A673 (cell line): ENCODE measurements around the gene SPEM3. TPM values are rescaled to one million over a fixed set of nuclear protein-coding genes. Genes with fewer than 3 reads are reported as not detected.

ENCODE experiments used
- BruUV-seq: library from RNA; stranded (reverse); fragments of 400-500 nt; replicated peaks from 2 replicates; lab custom pipeline; 2021; lab: Mats Ljungman, UMichigan
- CTCF ChIA-PET: fragments of 300-600 bp; sonication (Branson Sonifier 250); formaldehyde crosslinking; loops from one replicate; lab custom pipeline; 2022; ENCODE audit warnings: antibody characterized with exemption; lab: Charles Lee
- POLR2A ChIA-PET: fragments of 300-600 bp; sonication (Branson Sonifier 250); formaldehyde crosslinking; loops from one replicate; lab custom pipeline; 2022; ENCODE audit warnings: antibody characterized with exemption; ENCODE audit not compliant: low non-redundant PET; lab: Charles Lee
- DNase-seq: peaks from one replicate; pipeline ENCODE4 v3.0.0-alpha.2; 2015; ENCODE audit warnings: low spot score
- H3K27ac ChIP-seq: fragments of 200-600 bp; sonication (generic); 2 replicates; pipeline ENCODE4 v1.5.1; 2016; ENCODE audit warnings: mixed run types, low read depth, mild to moderate bottlenecking, mixed read lengths, antibody characterized with exemption, low read length; ENCODE audit not compliant: poor library complexity, severe bottlenecking
- H3K27me3 ChIP-seq: fragments of 200-600 bp; sonication (generic); replicated peaks from 2 replicates; pipeline ENCODE4 v1.6.1; 2017; ENCODE audit warnings: mixed run types, low read depth, mild to moderate bottlenecking, mixed read lengths, antibody characterized with exemption, low read length; ENCODE audit not compliant: insufficient read depth, poor library complexity
- H3K36me3 ChIP-seq: fragments of 200-600 bp; sonication (generic); 2 replicates; pipeline ENCODE4 v1.6.1; 2016; ENCODE audit warnings: mixed run types, mild to moderate bottlenecking, mixed read lengths, antibody characterized with exemption, low read length; ENCODE audit not compliant: insufficient read depth, poor library complexity, severe bottlenecking
- H3K4me1 ChIP-seq: fragments of 200-600 bp; sonication (generic); 2 replicates; pipeline ENCODE4 v1.6.1; 2017; ENCODE audit warnings: mixed run types, mild to moderate bottlenecking, mixed read lengths, antibody characterized with exemption, low read length; ENCODE audit not compliant: insufficient read depth, poor library complexity, severe bottlenecking
- H3K4me3 ChIP-seq: fragments of 200-600 bp; sonication (generic); 2 replicates; pipeline ENCODE4 v1.5.1; 2016; ENCODE audit warnings: low read depth, mixed run types, mild to moderate bottlenecking, mixed read lengths, low read length; ENCODE audit not compliant: poor library complexity, severe bottlenecking
- H3K9me3 ChIP-seq: fragments of 200-600 bp; sonication (generic); 2 replicates; pipeline ENCODE4 v1.6.1; 2016; ENCODE audit warnings: mixed run types, low read depth, mild to moderate bottlenecking, mixed read lengths, antibody characterized with exemption, low read length; ENCODE audit not compliant: poor library complexity, severe bottlenecking
- CTCF ChIP-seq: fragments of 300-800, 200-600 bp; sonication (generic); conservative IDR thresholded peaks from 2 replicates; pipeline ENCODE4 v1.5.1; 2017; ENCODE audit warnings: low read depth, mild to moderate bottlenecking, antibody characterized with exemption, low read length, moderate library complexity, mixed read lengths
- EZH2 ChIP-seq: fragments of 200-600 bp; sonication (generic); IDR thresholded peaks from 2 replicates; pipeline ENCODE4 v1.6.1; 2017; ENCODE audit warnings: borderline replicate concordance, low read depth, mild to moderate bottlenecking, mixed read lengths, antibody characterized with exemption, low read length; ENCODE audit not compliant: poor library complexity, severe bottlenecking
- intact Hi-C: fragments of 100-400 bp; cut with micrococcal nuclease; formaldehyde crosslinking; loops from one replicate; pipeline ENCODE4 v1.10.0; 2022; ENCODE audit not compliant: unreplicated experiment
- total RNA-seq: library from RNA; stranded (reverse); gene quantifications from 2 replicates; pipeline ENCODE4 v1.2.3, GENCODE V29; 2021

Gene SPEM3
- total RNA-seq, 1 experiment from 2014 or later: not detected

- intact Hi-C loops: loop anchor here (5.0 kb wide), 2 partner anchors 82 to 248 kb away; partner anchors contain the start of genes TMEM95, TP53 and WRAP53
- no TSS peak for BruUV-seq
- H3K27me3 ChIP-seq: no peaks in the 10 kb centered on the region
- no peak for DNase-seq
- H3K36me3 ChIP-seq: no peaks in the 10 kb centered on the region
- H3K27ac ChIP-seq: peak overlapping the region; percentile 41
- POLR2A ChIA-PET: interaction anchor here (0.7 kb wide), 1 partner anchor 26 kb away, joined by 5 read pairs; no protein-coding TSS in a partner anchor
- TF ChIP-seq CTCF (no peak), EZH2 (no peak)
- H3K9me3 ChIP-seq: no peaks in the 10 kb centered on the region
- H3K4me3 ChIP-seq: peak overlapping the region; percentile 90
- CTCF ChIA-PET: no interaction called here
- peaks cover 42% of the 10 kb centered on the region for H3K4me1 ChIP-seq
These were observed 10.2 kb downstream of the SPEM3 start for GRCh38 chr17:7438656-7439460.

GRCh38 chr17:7439462-7440112, 10.9 kb downstream of the SPEM3 start, which contains the start of gene FGF11:
Gene FGF11 (plus strand): TSS chr17:7439512. CDS start chr17:7439621, 109 bp downstream.
- ChIA-PET CTCF (interaction anchor here (0.7 kb wide), 1 partner anchor 121 kb away, joined by 3 read pairs; no protein-coding TSS in a partner anchor), POLR2A (no interaction called here)
- H3K27me3 ChIP-seq: no peaks in the 10 kb centered on the region
- H3K4me1 ChIP-seq: peaks cover 50% of the 10 kb centered on the region
- H3K36me3 ChIP-seq: no peaks in the 10 kb centered on the region
- H3K4me3 ChIP-seq: peak within 1 kb of the TSS; percentile 90
- intact Hi-C loops: loop anchor here (1.0 to 5.0 kb wide), 3 partner anchors 45 to 248 kb away; partner anchors contain the start of genes POLR2A, TMEM95, TP53 and WRAP53
- no peak for DNase-seq
- H3K27ac ChIP-seq: peak within 1 kb of the TSS; percentile 97
- no peaks in the 10 kb centered on the region for H3K9me3 ChIP-seq
- BruUV-seq: no TSS peak
- no peak for TF ChIP-seq EZH2
- TF ChIP-seq CTCF: no peak

- BruUV-seq: TSS peak; percentile 53
- no peaks in the 10 kb centered on the region for H3K27me3 ChIP-seq
- DNase-seq: peak; percentile 84
- peak overlapping the region; percentile 97 for H3K27ac ChIP-seq
- no peaks in the 10 kb centered on the region for H3K9me3 ChIP-seq
- intact Hi-C loops: loop anchor here (1.0 kb wide), 1 partner anchor 44 kb away; the partner anchor contains the start of gene POLR2A
- H3K4me1 ChIP-seq: peaks cover 55% of the 10 kb centered on the region
- ChIA-PET CTCF (interaction anchor here (0.7 to 1.9 kb wide), 2 partner anchors 120 kb away, joined by 3 to 7 read pairs; no protein-coding TSS in a partner anchor), POLR2A (interaction anchor here (0.6 kb wide), 2 partner anchors 14 to 246 kb away, joined by 3 to 13 read pairs; no protein-coding TSS in a partner anchor)
- H3K36me3 ChIP-seq: no peaks in the 10 kb centered on the region
- peak overlapping the region; percentile 90 for H3K4me3 ChIP-seq
- TF ChIP-seq CTCF (no peak), EZH2 (no peak)
These were observed 11.6 kb downstream of the SPEM3 start for GRCh38 chr17:7440113-7440833.
